ENCODE data around the gene ZNF366.

- TF ChIP-seq POLR2AphosphoS5 (IDR thresholded peaks at IDR 0.05; ENCODE audit: low read depth, low read length) (no peak), CTCF (CRISPR knock-in tag; IDR thresholded peaks at IDR 0.05) (no peak), ZNF280D (CRISPR knock-in tag; IDR thresholded peaks at IDR 0.05) (no peak), ZBTB33 (CRISPR knock-in tag; IDR thresholded peaks at IDR 0.05) (no peak), MYPOP (CRISPR knock-in tag; IDR thresholded peaks at IDR 0.05) (no peak), ZNF205 (CRISPR knock-in tag; IDR thresholded peaks at IDR 0.05) (no peak), HDAC6 (IDR thresholded peaks at IDR 0.05; ENCODE audit: low read depth, low read length) (no peak), GLMP (CRISPR knock-in tag; IDR thresholded peaks at IDR 0.05; ENCODE audit: borderline replicate concordance) (no peak), RFX5 (IDR thresholded peaks at IDR 0.05; ENCODE audit: low read depth, low read length) (no peak), MATR3 (CRISPR knock-in tag; IDR thresholded peaks at IDR 0.05) (no peak), ZNF383 (CRISPR knock-in tag; IDR thresholded peaks at IDR 0.05; ENCODE audit: borderline replicate concordance) (no peak)
Observed at GRCh38 chr5:72434056-72434780, 73.0 kb downstream of the ZNF366 start.

Data from HepG2 (cell line).